GM12872 (cell line): ENCODE results near the gene THRB.

Source experiments
- CTCF ChIP-seq: IDR thresholded peaks from 3 replicates; pipeline ENCODE4 v1.5.1; 2011; ENCODE audit warnings: low read depth, mild to moderate bottlenecking, low read length, moderate library complexity; ENCODE audit not compliant: insufficient read depth

THRB gene

GRCh38 chr3:24300949-24301348 lies 193.7 kb downstream of the THRB start:
- TF ChIP-seq CTCF: no peak

GRCh38 chr3:24299806-24300626 lies 194.6 kb downstream of the THRB start:
- TF ChIP-seq CTCF: no peak

GRCh38 chr3:24299246-24299805 lies 195.3 kb downstream of the THRB start:
- no peak for TF ChIP-seq CTCF

- TF ChIP-seq CTCF: no peak
These were observed 198.0 kb downstream of the THRB start for GRCh38 chr3:24296441-24297205.

GRCh38 chr3:24294150-24294549 lies 200.5 kb downstream of the THRB start:
- TF ChIP-seq CTCF: no peak

GRCh38 chr3:24291646-24292045 lies 203.0 kb downstream of the THRB start:
- no peak for TF ChIP-seq CTCF

- TF ChIP-seq CTCF: no peak
These were observed 204.1 kb downstream of the THRB start for GRCh38 chr3:24290596-24290995.
